Fibroblast of lung (primary cell): ENCODE results near the gene VWF.

Source experiments
- EZH2 ChIP-seq: IDR thresholded peaks from 2 replicates; pipeline ENCODE4 v1.5.1; 2012; ENCODE audit warnings: low read length, control low read depth, mild to moderate bottlenecking; ENCODE audit errors: missing control alignments
- TF ChIP-seq, protein P1 (sequence below), 2 donors: IDR thresholded peaks in 1 of 2; conservative IDR thresholded peaks in 1 of 2; 1 replicate in 1 of 2; 2 replicates in 1 of 2; pipeline ENCODE4 v1.5.1; 2011 to 2012; ENCODE audit warnings: low read length in 2 of 2, control low read depth in 1 of 2, inconsistent platforms in 1 of 2, low read depth in 1 of 2, mild to moderate bottlenecking in 1 of 2

DNA sequence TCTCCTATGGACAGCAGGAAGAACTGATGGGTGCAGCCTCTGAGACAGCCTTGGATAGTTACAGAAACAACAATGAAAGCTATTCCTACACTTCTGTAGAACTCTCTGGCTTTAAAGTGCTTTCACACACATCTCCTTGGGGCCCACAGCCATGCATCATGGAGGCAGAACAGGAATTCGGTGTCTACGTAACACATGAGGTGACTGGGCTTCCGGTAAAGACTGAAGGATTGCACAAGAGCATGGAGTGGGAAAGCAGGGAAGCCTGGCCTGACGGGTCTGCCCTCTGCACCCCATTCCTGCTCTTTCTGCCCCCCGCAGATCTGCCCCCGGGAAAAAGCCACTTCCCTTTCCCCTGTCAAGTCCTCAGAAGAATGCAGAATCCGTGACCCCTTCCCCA is 82.6 kb downstream of the VWF start:
- TF ChIP-seq, protein P1, sequence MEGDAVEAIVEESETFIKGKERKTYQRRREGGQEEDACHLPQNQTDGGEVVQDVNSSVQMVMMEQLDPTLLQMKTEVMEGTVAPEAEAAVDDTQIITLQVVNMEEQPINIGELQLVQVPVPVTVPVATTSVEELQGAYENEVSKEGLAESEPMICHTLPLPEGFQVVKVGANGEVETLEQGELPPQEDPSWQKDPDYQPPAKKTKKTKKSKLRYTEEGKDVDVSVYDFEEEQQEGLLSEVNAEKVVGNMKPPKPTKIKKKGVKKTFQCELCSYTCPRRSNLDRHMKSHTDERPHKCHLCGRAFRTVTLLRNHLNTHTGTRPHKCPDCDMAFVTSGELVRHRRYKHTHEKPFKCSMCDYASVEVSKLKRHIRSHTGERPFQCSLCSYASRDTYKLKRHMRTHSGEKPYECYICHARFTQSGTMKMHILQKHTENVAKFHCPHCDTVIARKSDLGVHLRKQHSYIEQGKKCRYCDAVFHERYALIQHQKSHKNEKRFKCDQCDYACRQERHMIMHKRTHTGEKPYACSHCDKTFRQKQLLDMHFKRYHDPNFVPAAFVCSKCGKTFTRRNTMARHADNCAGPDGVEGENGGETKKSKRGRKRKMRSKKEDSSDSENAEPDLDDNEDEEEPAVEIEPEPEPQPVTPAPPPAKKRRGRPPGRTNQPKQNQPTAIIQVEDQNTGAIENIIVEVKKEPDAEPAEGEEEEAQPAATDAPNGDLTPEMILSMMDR (conservative IDR thresholded peaks at IDR 0.05 in 1 of 2, IDR thresholded peaks at IDR 0.05 in 1 of 2; ENCODE audit: low read depth in 1 of 2, low read length in 2 of 2) = no peak
- no peak for TF ChIP-seq EZH2
